ENCODE measurements around the gene MYB.

Gene MYB

DNA sequence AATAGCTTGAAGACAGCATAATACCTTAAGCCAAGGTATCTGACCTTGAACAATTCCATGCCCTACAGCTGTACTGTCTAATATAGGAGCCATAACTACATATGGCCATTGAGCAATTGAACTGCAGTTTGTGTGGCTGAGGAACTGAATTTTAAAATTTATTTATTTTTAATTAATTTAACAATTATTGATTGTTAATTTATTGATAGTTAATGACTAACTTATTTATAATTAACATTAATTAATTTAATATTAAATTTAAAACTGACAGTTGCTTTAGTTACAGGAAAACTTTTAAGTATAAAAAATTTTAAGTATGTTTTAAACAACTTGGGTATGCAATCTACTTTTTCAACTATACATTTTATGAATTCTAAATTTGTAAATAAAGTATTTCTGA is 12.3 kb upstream of the MYB start:
- DNase-seq: no peak
- Mint-ChIP-seq H3K4me1 (no peaks in the 10 kb centered on the region), H3K36me3 (ENCODE audit: low read depth) (no peaks in the 10 kb centered on the region), H3K9me3 (no peaks in the 10 kb centered on the region), H3K27me3 (ENCODE audit: low read depth, poor library complexity) (peaks cover 8% of the 10 kb centered on the region), H3K27ac (no peak overlapping the region), H3K4me3 (no peak overlapping the region)
- TF ChIP-seq CTCF (IDR thresholded peaks at IDR 0.05): no peak

DNA sequence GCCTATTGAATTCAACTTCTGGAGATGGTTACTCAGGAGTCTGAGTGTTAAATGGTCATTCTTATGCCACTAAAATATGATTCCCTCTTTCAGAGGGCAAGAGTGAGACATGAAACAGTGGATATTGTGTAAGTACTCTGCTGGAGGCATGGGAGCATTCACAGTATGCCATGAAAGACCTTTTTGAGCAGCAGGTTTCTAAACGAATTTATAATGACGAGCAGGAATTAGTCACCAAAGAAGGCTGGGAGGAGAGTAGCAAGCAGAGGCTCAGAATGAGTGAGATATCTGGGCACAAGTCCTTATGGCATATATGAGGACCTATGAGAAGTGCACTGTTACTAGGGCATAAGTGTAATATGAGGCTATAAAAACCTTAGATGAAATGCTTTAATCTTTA is 10.9 kb upstream of the MYB start:
- Mint-ChIP-seq H3K36me3 (ENCODE audit: low read depth) (no peaks in the 10 kb centered on the region), H3K4me1 (no peaks in the 10 kb centered on the region), H3K9me3 (peaks cover 3% of the 10 kb centered on the region), H3K4me3 (no peak overlapping the region), H3K27ac (no peak overlapping the region), H3K27me3 (ENCODE audit: low read depth, poor library complexity) (peaks cover 8% of the 10 kb centered on the region)
- DNase-seq: no peak
- TF ChIP-seq CTCF (IDR thresholded peaks at IDR 0.05): no peak

DNA sequence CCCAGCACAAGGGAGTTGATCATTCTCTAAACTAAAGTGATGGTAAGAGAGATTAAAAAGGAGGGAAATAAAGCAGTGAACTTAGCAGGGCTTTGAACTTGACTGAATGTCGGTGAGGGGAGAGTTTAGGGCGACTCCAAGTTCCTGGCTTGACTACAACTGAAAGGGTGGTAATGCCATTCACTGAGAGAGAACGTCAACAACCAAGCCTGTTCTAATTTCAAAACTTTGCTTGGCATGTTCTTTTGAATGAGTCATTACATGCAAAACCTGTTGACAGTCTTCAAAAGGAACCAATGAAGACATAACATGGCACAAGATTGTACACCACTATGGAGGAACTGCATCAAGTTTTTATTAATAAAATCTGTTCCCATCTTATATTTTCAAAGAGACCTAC is 10.3 kb upstream of the MYB start:
- H3K4me1 Mint-ChIP-seq: no peaks in the 10 kb centered on the region
- no peak for DNase-seq
- no peak overlapping the region for H3K27ac Mint-ChIP-seq
- no peak overlapping the region for H3K4me3 Mint-ChIP-seq
- no peaks in the 10 kb centered on the region for H3K36me3 Mint-ChIP-seq (ENCODE audit: low read depth)
- peaks cover 8% of the 10 kb centered on the region for H3K27me3 Mint-ChIP-seq (ENCODE audit: low read depth, poor library complexity)
- no peak for TF ChIP-seq CTCF (IDR thresholded peaks at IDR 0.05)
- H3K9me3 Mint-ChIP-seq: peaks cover 3% of the 10 kb centered on the region

DNA sequence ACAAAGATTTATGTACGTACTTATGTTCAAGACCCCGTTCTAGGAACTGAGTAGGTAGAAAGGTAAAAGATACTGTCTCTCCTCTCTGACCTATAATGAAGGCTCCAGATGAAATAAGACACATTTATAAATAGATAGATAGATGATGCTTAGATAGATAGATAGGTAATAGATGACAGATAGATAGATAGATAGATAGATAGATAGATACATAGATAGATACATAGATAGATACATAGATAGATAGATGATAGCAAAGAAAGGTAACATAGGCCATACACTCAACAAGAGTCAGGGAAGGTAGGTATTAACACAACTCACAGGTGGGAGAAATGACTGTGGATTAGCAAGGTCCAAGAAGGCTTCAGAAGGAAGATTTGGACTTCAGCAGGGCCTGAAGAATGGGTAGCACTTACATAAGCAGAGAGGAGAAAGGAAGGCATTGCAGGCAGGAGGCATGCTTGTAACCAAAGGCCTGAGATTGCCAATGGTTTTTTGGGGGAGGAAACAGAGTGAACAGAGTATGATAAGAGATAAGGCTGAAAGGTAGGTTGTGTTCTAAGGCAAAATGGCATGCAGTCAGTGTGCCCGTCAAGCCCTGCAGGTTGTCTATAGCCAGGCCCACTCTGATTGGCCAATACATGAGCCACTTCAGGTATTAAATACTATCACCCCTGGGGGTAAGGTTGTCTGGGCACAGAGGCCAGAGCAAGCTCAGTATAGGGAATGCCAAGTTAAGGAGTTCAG is 7.7 kb upstream of the MYB start:
- H3K4me3 Mint-ChIP-seq: no peak overlapping the region
- no peak for TF ChIP-seq CTCF (IDR thresholded peaks at IDR 0.05)
- H3K9me3 Mint-ChIP-seq: peaks cover 8% of the 10 kb centered on the region
- no peak overlapping the region for H3K27ac Mint-ChIP-seq
- no peak for DNase-seq
- no peaks in the 10 kb centered on the region for H3K4me1 Mint-ChIP-seq
- peaks cover 18% of the 10 kb centered on the region for H3K27me3 Mint-ChIP-seq (ENCODE audit: low read depth, poor library complexity)
- no peaks in the 10 kb centered on the region for H3K36me3 Mint-ChIP-seq (ENCODE audit: low read depth)

GRCh38 chr6:135173989-135174484 is 7.1 kb upstream of the MYB start:
- Mint-ChIP-seq H3K4me3 (no peak overlapping the region), H3K27me3 (ENCODE audit: low read depth, poor library complexity) (peaks cover 25% of the 10 kb centered on the region), H3K27ac (no peak overlapping the region), H3K36me3 (ENCODE audit: low read depth) (no peaks in the 10 kb centered on the region), H3K4me1 (no peaks in the 10 kb centered on the region), H3K9me3 (peaks cover 8% of the 10 kb centered on the region)
- no peak for TF ChIP-seq CTCF (IDR thresholded peaks at IDR 0.05)
- no peak for DNase-seq

GRCh38 chr6:135176058-135176457 is 5.0 kb upstream of the MYB start:
- Mint-ChIP-seq H3K36me3 (ENCODE audit: low read depth) (no peaks in the 10 kb centered on the region), H3K9me3 (peaks cover 8% of the 10 kb centered on the region), H3K4me3 (no peak overlapping the region), H3K27me3 (ENCODE audit: low read depth, poor library complexity) (peaks cover 29% of the 10 kb centered on the region), H3K27ac (no peak overlapping the region), H3K4me1 (no peaks in the 10 kb centered on the region)
- no peak for DNase-seq
- no peak for TF ChIP-seq CTCF (IDR thresholded peaks at IDR 0.05)

Data from nephron progenitor cell (in vitro differentiated cells).